GM18505 (cell line): ENCODE results near the gene SPATA6.
"Not testable (repeated sequence)": the region's sequence is repeated elsewhere in the genome, so short reads cannot be mapped to it uniquely, and the experiment has no call there.

Source experiments
- ATAC-seq: cut with Tn5 transposase; IDR thresholded peaks from one replicate; pipeline ENCODE4 v1.9.1; 2021; ENCODE audit not compliant: unreplicated experiment
- POLR2A ChIP-seq: IDR thresholded peaks from 4 replicates; pipeline ENCODE4 v1.6.1; 2011; ENCODE audit warnings: borderline replicate concordance; ENCODE audit not compliant: insufficient read depth, insufficient read length; ENCODE audit errors: extremely low read depth

Gene SPATA6

GRCh38 chr1:48480504-48480903 is 8.5 kb upstream of the SPATA6 start:
- ATAC-seq: no peak
- TF ChIP-seq POLR2A: no peak

- ATAC-seq: not testable (repeated sequence)
Measured at GRCh38 chr1:48480023-48480422, 8.0 kb upstream of the SPATA6 start.

- TF ChIP-seq POLR2A: no peak
Measured at GRCh38 chr1:48472638-48473037, 634 bp upstream of the SPATA6 start.

GRCh38 chr1:48470950-48471690 is 884 bp downstream of the SPATA6 start:
- TF ChIP-seq POLR2A: no peak

More at GRCh38 chr1:48472638-48473037, 634 bp upstream of the SPATA6 start:
- no peak for ATAC-seq

GRCh38 chr1:48470481-48470855 is 1.5 kb downstream of the SPATA6 start:
- no peak for ATAC-seq
- no peak for TF ChIP-seq POLR2A

More at GRCh38 chr1:48470950-48471690, 884 bp downstream of the SPATA6 start:
- ATAC-seq: no peak

- ATAC-seq: no peak
- no peak for TF ChIP-seq POLR2A
Measured at GRCh38 chr1:48469616-48470480, 2.2 kb downstream of the SPATA6 start.

GRCh38 chr1:48466594-48466993 is 5.4 kb downstream of the SPATA6 start:
- no peak for ATAC-seq
- no peak for TF ChIP-seq POLR2A

GRCh38 chr1:48462716-48463302 is 9.2 kb downstream of the SPATA6 start:
- no peak for ATAC-seq
- no peak for TF ChIP-seq POLR2A

- TF ChIP-seq POLR2A: no peak
- no peak for ATAC-seq
Measured at GRCh38 chr1:48450505-48450904, 21.5 kb downstream of the SPATA6 start.

- no peak for ATAC-seq
Measured at GRCh38 chr1:48448932-48449331, 23.1 kb downstream of the SPATA6 start.

GRCh38 chr1:48444186-48444585 is 27.8 kb downstream of the SPATA6 start:
- ATAC-seq: not testable (repeated sequence)

More at GRCh38 chr1:48448932-48449331, 23.1 kb downstream of the SPATA6 start:
- TF ChIP-seq POLR2A: no peak

- TF ChIP-seq POLR2A: no peak
- ATAC-seq: no peak
Measured at GRCh38 chr1:48442864-48443619, 29.0 kb downstream of the SPATA6 start.

- not testable (repeated sequence) for ATAC-seq
Measured at GRCh38 chr1:48440786-48441185, 31.2 kb downstream of the SPATA6 start.
